Measurements from ENCODE around the gene ENTPD3. TPM values are rescaled to one million over a fixed set of nuclear protein-coding genes. Genes with fewer than 3 reads are reported as not detected.
A peak's percentile ranks its signal among the peaks of the same experiment; 100 is the strongest.

The ENTPD3 gene
- total RNA-seq, result not detected

- DNase-seq, result peak; percentile 3
Measured at GRCh38 chr3:40387001-40387894, at the start of gene ENTPD3. Gene ENTPD3, plus strand, starts transcription at chr3:40387184. Its CDS starts 874 bp downstream, at chr3:40388058.

GRCh38 chr3:40339871-40340270 lies 47.1 kb upstream of the ENTPD3 start:
- DNase-seq, result no peak

GRCh38 chr3:40340541-40341170 lies 46.3 kb upstream of the ENTPD3 start:
- no peak for DNase-seq

GRCh38 chr3:40341671-40342070 lies 45.3 kb upstream of the ENTPD3 start:
- no peak for DNase-seq

GRCh38 chr3:40350529-40350928 lies 36.5 kb upstream of the ENTPD3 start:
- DNase-seq, result no peak

- no peak for DNase-seq
Measured at GRCh38 chr3:40355410-40355809, 31.6 kb upstream of the ENTPD3 start.

GRCh38 chr3:40358454-40358853 lies 28.5 kb upstream of the ENTPD3 start:
- no peak for DNase-seq

GRCh38 chr3:40363674-40364073 lies 23.3 kb upstream of the ENTPD3 start:
- no peak for DNase-seq

GRCh38 chr3:40366203-40367162 lies 20.5 kb upstream of the ENTPD3 start:
- no peak for DNase-seq

- no peak for DNase-seq
Measured at GRCh38 chr3:40369716-40370115, 17.3 kb upstream of the ENTPD3 start.

GRCh38 chr3:40377822-40378221 lies 9.2 kb upstream of the ENTPD3 start:
- DNase-seq, result no peak

- DNase-seq, result no peak
Measured at GRCh38 chr3:40379674-40380306, 7.2 kb upstream of the ENTPD3 start.

GRCh38 chr3:40381904-40382616 lies 4.9 kb upstream of the ENTPD3 start:
- no peak for DNase-seq

- no peak for DNase-seq
Measured at GRCh38 chr3:40382617-40382979, 4.4 kb upstream of the ENTPD3 start.

GRCh38 chr3:40386213-40386612 lies 771 bp upstream of the ENTPD3 start:
- no peak for DNase-seq

GRCh38 chr3:40387895-40388254 lies 891 bp downstream of the ENTPD3 start:
- no peak for DNase-seq

- DNase-seq, result no peak
Measured at GRCh38 chr3:40396406-40396805, 9.4 kb downstream of the ENTPD3 start.

- no peak for DNase-seq
Measured at GRCh38 chr3:40397129-40397528, 10.1 kb downstream of the ENTPD3 start.

GRCh38 chr3:40397912-40398311 lies 10.9 kb downstream of the ENTPD3 start:
- DNase-seq, result no peak

GRCh38 chr3:40398346-40398745 lies 11.4 kb downstream of the ENTPD3 start:
- DNase-seq, result no peak

- no peak for DNase-seq
Measured at GRCh38 chr3:40404591-40405198, 17.7 kb downstream of the ENTPD3 start.

GRCh38 chr3:40407007-40407406 lies 20.0 kb downstream of the ENTPD3 start:
- no peak for DNase-seq

All from effector CD4-positive, alpha-beta T cell (primary cell).